Endometrium (tissue), 2 donors: ENCODE results near the gene PLEKHG5.

Experiments
- FAIRE-seq: peaks from 2 replicates; lab custom pipeline; 2012; peaks lifted over from hg19 to GRCh38; lab: Jason Lieb, UNC
- donor health status: control.
- donor health status: control.

The PLEKHG5 gene

GRCh38 chr1:6510493-6510892 is 19.0 kb upstream of the PLEKHG5 start:
- no peak for FAIRE-seq

GRCh38 chr1:6509919-6510291 is 18.4 kb upstream of the PLEKHG5 start:
- FAIRE-seq = no peak

GRCh38 chr1:6509220-6509918 is 17.9 kb upstream of the PLEKHG5 start:
- FAIRE-seq = no peak

- FAIRE-seq = no peak
These were observed 17.3 kb upstream of the PLEKHG5 start for GRCh38 chr1:6508816-6509189.

GRCh38 chr1:6508154-6508815 is 16.8 kb upstream of the PLEKHG5 start:
- no peak for FAIRE-seq

GRCh38 chr1:6507461-6507911 is 16.0 kb upstream of the PLEKHG5 start:
- no peak for FAIRE-seq

GRCh38 chr1:6507037-6507428 is 15.6 kb upstream of the PLEKHG5 start:
- FAIRE-seq = no peak

GRCh38 chr1:6506210-6507036 is 15.0 kb upstream of the PLEKHG5 start:
- FAIRE-seq = no peak

- no peak for FAIRE-seq
These were observed 14.1 kb upstream of the PLEKHG5 start for GRCh38 chr1:6505367-6506209.

GRCh38 chr1:6504887-6505286 is 13.4 kb upstream of the PLEKHG5 start:
- FAIRE-seq = no peak

GRCh38 chr1:6503884-6504602 is 12.6 kb upstream of the PLEKHG5 start:
- FAIRE-seq = no peak

- no peak for FAIRE-seq
These were observed 10.8 kb upstream of the PLEKHG5 start for GRCh38 chr1:6502000-6502891.

- no peak for FAIRE-seq
These were observed 9.9 kb upstream of the PLEKHG5 start for GRCh38 chr1:6501279-6501813.

GRCh38 chr1:6500544-6501278 is 9.2 kb upstream of the PLEKHG5 start:
- FAIRE-seq = no peak

GRCh38 chr1:6499296-6499695 is 7.8 kb upstream of the PLEKHG5 start:
- FAIRE-seq = no peak

GRCh38 chr1:6498576-6499111 is 7.2 kb upstream of the PLEKHG5 start:
- no peak for FAIRE-seq

- no peak for FAIRE-seq
These were observed 6.6 kb upstream of the PLEKHG5 start for GRCh38 chr1:6497867-6498575.

- no peak for FAIRE-seq
These were observed 5.9 kb upstream of the PLEKHG5 start for GRCh38 chr1:6497215-6497866.
